Esophagus squamous epithelium (tissue), 5 donors: Measurements from ENCODE around the gene OR4D1. TPM values are rescaled to one million over a fixed set of nuclear protein-coding genes. Genes with fewer than 3 reads are reported as not detected.

Experiments used
- DNase-seq: peaks from one replicate; lab custom pipeline; 2025; lab: John Stamatoyannopoulos, UW
- H3K27ac ChIP-seq, 4 donors: fragments of 200-600 bp; sonication (generic); one replicate each; pipeline ENCODE4 v1.5.1; 2016 to 2019; ENCODE audit warnings: mild to moderate bottlenecking in 1 of 4
- H3K27me3 ChIP-seq, 4 donors: fragments of 200-600 bp; sonication (generic); 1 replicate in 3 of 4; 2 replicates in 1 of 4; pipeline versions ENCODE4 v1.5.1 to v1.6.0; 2017 to 2021; ENCODE audit warnings: antibody characterized with exemption in 1 of 4
- H3K36me3 ChIP-seq, 3 donors: fragments of 200-600 bp; sonication (generic); one replicate each; pipeline ENCODE4 v1.5.1; 2016 to 2019
- H3K4me1 ChIP-seq, 3 donors: fragments of 200-600 bp; sonication (generic); one replicate each; pipeline ENCODE4 v1.5.1; 2017 to 2019
- H3K4me3 ChIP-seq, 4 donors: fragments of 200-600 bp; sonication (generic); 1 replicate in 3 of 4; 2 replicates in 1 of 4; pipeline ENCODE4 v1.5.1; 2016 to 2019; ENCODE audit warnings: mild to moderate bottlenecking in 2 of 4, moderate library complexity in 1 of 4
- H3K9me3 ChIP-seq, 3 donors: fragments of 200-600 bp; sonication (generic); one replicate each; pipeline ENCODE4 v1.5.1; 2016 to 2019
- CTCF ChIP-seq, 6 experiments: fragments of 450-650 bp in 4 of 6; fragments of 200-600 bp in 2 of 6; sonication (generic) in 2 of 6; IDR thresholded peaks; one replicate each; pipeline ENCODE4 v1.5.1; 2016 to 2019; ENCODE audit warnings: antibody characterized with exemption in 6 of 6, mild to moderate bottlenecking in 4 of 6, moderate library complexity in 4 of 6
- POLR2A ChIP-seq, 4 donors: fragments of 450-650 bp; IDR thresholded peaks; one replicate each; pipeline ENCODE4 v1.6.1; 2017; ENCODE audit warnings: antibody characterized with exemption in 4 of 4, mild to moderate bottlenecking in 4 of 4, moderate library complexity in 3 of 4
- WGBS, 2 donors: methylation state at CpG; one replicate each; pipeline ENCODE4 v1.1.5; 2018; 5-methylcytosine and 5-hydroxymethylcytosine counted together
- intact Hi-C: fragments of 100-400 bp; cut with DNase I; formaldehyde crosslinking; loops from one replicate; pipeline ENCODE4 v1.15.0; 2022
- total RNA-seq, 4 donors: library from RNA; depleted of rRNA; stranded (reverse); fragments of >200 nt; gene quantifications; one replicate each; pipeline ENCODE4 v1.1.0, GENCODE V29; 2016
- donor health status: DM: yes; HTN: yes; CAD: no.

Gene OR4D1
- total RNA-seq, 4 donors from 2014 or later: not detected

- Histone ChIP-seq H3K4me1 (no peaks in the 10 kb centered on the region), H3K27me3 (no peaks in the 10 kb centered on the region), H3K36me3 (peaks cover 0 to 61% (median 16%) of the 10 kb centered on the region in 3 donors), H3K4me3 (no peak overlapping the region), H3K9me3 (no peaks in the 10 kb centered on the region), H3K27ac (no peak overlapping the region)
- intact Hi-C loops: no loop called here
- 93 to 100% methylated on average over 1 to 5 of the region's 11 CpGs for WGBS, 2 donors
- no peak for TF ChIP-seq CTCF (IDR thresholded peaks at IDR 0.05)
- no peak for TF ChIP-seq POLR2A (IDR thresholded peaks at IDR 0.05)
- DNase-seq: no peak
These were observed 57.8 kb downstream of the OR4D1 start for GRCh38 chr17:58205936-58206335.

- no peaks in the 10 kb centered on the region for H3K9me3 ChIP-seq
- WGBS, 2 donors: 69 to 83% methylated on average over 1 to 2 of the region's 3 CpGs
- intact Hi-C loops: no loop called here
- DNase-seq: no peak
- H3K36me3 ChIP-seq: peaks cover 0 to 77% (median 16%) of the 10 kb centered on the region in 3 donors
- H3K4me1 ChIP-seq: no peaks in the 10 kb centered on the region
- no peak overlapping the region for H3K27ac ChIP-seq
- TF ChIP-seq POLR2A (IDR thresholded peaks at IDR 0.05): no peak
- no peak for TF ChIP-seq CTCF (IDR thresholded peaks at IDR 0.05)
- H3K27me3 ChIP-seq: no peaks in the 10 kb centered on the region
- no peak overlapping the region for H3K4me3 ChIP-seq
These were observed 59.3 kb downstream of the OR4D1 start for GRCh38 chr17:58207451-58207850.

GRCh38 chr17:58208344-58208743 is 60.2 kb downstream of the OR4D1 start:
- Histone ChIP-seq H3K36me3 (peaks cover 0 to 86% (median 16%) of the 10 kb centered on the region in 3 donors), H3K4me3 (no peak overlapping the region), H3K27ac (no peak overlapping the region), H3K4me1 (no peaks in the 10 kb centered on the region), H3K9me3 (no peaks in the 10 kb centered on the region), H3K27me3 (no peaks in the 10 kb centered on the region)
- intact Hi-C loops: no loop called here
- no peak for DNase-seq
- 89 to 90% methylated on average over 4 of the region's 5 CpGs for WGBS, 2 donors
- TF ChIP-seq CTCF (IDR thresholded peaks at IDR 0.05) (no peak), POLR2A (IDR thresholded peaks at IDR 0.05) (no peak)

Other genes starting within 250 kb of the OR4D1 start
- gene CUEDC1, start 193.0 kb upstream of the OR4D1 start, total RNA-seq: 10 to 100 TPM in 3 of 4 donors, 1 to 10 TPM in 1; 7.4 to 27.3 (median 18.4) TPM
- gene VEZF1, start 160.1 kb upstream of the OR4D1 start, total RNA-seq: 10 to 100 TPM; 20.3 to 61.4 (median 27.4) TPM
- 100 to 1,000 TPM; 134 to 223 (median 200) TPM for gene SRSF1, start 141.1 kb upstream of the OR4D1 start, total RNA-seq
- gene DYNLL2, start 65.0 kb upstream of the OR4D1 start, total RNA-seq: 10 to 100 TPM; 13.0 to 18.5 (median 14.4) TPM
- gene OR4D2, start 18.6 kb downstream of the OR4D1 start, total RNA-seq: not detected
- gene EPX, start 44.3 kb downstream of the OR4D1 start, total RNA-seq: not detected
- gene MKS1, start 70.9 kb downstream of the OR4D1 start, total RNA-seq: 10 to 100 TPM in 2 of 4 donors, 1 to 10 TPM in 2; 5.3 to 10.8 (median 9.3) TPM
- gene LPO, start 90.2 kb downstream of the OR4D1 start, total RNA-seq: 1 to 10 TPM in 1 of 4 donors, under 1 TPM in 1, not detected in 2; 0.27 to 2.5 TPM
- gene MPO, start 132.6 kb downstream of the OR4D1 start, total RNA-seq: not detected
- 10 to 100 TPM in 1 of 4 donors, 1 to 10 TPM in 3; 2.9 to 16.0 (median 3.3) TPM for gene TSPOAP1, start 180.4 kb downstream of the OR4D1 start, total RNA-seq
- 10 to 100 TPM; 29.9 to 54.9 (median 37.0) TPM for gene SUPT4H1, start 203.8 kb downstream of the OR4D1 start, total RNA-seq